PC-9 (cell line): ENCODE measurements around the gene RMC1. TPM values are rescaled to one million over a fixed set of nuclear protein-coding genes. Genes with fewer than 3 reads are reported as not detected.

Source experiments
- BruUV-seq: library from RNA; stranded (reverse); fragments of 400-500 nt; replicated peaks from 2 replicates; lab custom pipeline; 2021; lab: Mats Ljungman, UMichigan
- CTCF ChIA-PET: fragments of 300-600 bp; sonication (Branson Sonifier 250); formaldehyde crosslinking; loops from one replicate; lab custom pipeline; 2022; ENCODE audit warnings: antibody characterized with exemption; lab: Charles Lee
- POLR2A ChIA-PET: fragments of 300-600 bp; sonication (Branson Sonifier 250); formaldehyde crosslinking; loops from one replicate; lab custom pipeline; 2022; ENCODE audit warnings: antibody characterized with exemption; ENCODE audit not compliant: unreplicated experiment; lab: Charles Lee
- DNase-seq, 2 experiments: peaks; one replicate each; pipeline versions ENCODE4 v3.0.0 to v3.0.0-alpha.2; 2015 to 2022; ENCODE audit warnings: mixed read lengths in 1 of 2
- H2AFZ ChIP-seq: fragments of 200-600 bp; sonication (generic); 2 replicates; pipeline ENCODE4 v1.8.1; 2017; ENCODE audit warnings: antibody characterized with exemption
- H3F3A ChIP-seq: fragments of 200-600 bp; sonication (generic); 2 replicates; pipeline ENCODE4 v1.8.1; 2017; ENCODE audit warnings: antibody characterized with exemption, mild to moderate bottlenecking, low read depth; ENCODE audit not compliant: insufficient read depth
- H3K27ac ChIP-seq: fragments of 200-600 bp; sonication (generic); 2 replicates; pipeline ENCODE4 v1.6.1; 2016; ENCODE audit warnings: mixed run types
- H3K27me3 ChIP-seq: fragments of 200-600 bp; sonication (generic); 2 replicates; pipeline ENCODE4 v1.6.1; 2016; ENCODE audit warnings: low read depth, mixed run types; ENCODE audit not compliant: insufficient read depth
- H3K36me3 ChIP-seq: fragments of 200-600 bp; sonication (generic); 2 replicates; pipeline ENCODE4 v1.6.1; 2016; ENCODE audit warnings: low read depth, mixed run types
- H3K4me1 ChIP-seq: fragments of 200-600 bp; sonication (generic); replicated peaks from 2 replicates; pipeline ENCODE4 v1.6.1; 2016; ENCODE audit warnings: mixed run types; ENCODE audit not compliant: insufficient read depth
- H3K4me2 ChIP-seq: fragments of 200-600 bp; sonication (generic); 2 replicates; pipeline ENCODE4 v1.6.1; 2017; ENCODE audit warnings: mixed run types
- H3K4me3 ChIP-seq: fragments of 200-600 bp; sonication (generic); 2 replicates; pipeline ENCODE4 v1.6.1; 2016; ENCODE audit warnings: mixed run types
- H3K79me2 ChIP-seq: fragments of 200-600 bp; sonication (generic); 2 replicates; pipeline ENCODE4 v1.6.1; 2017; ENCODE audit warnings: low read depth, mixed run types
- H3K9me2 ChIP-seq: fragments of 200-600 bp; sonication (generic); 2 replicates; pipeline ENCODE4 v1.8.1; 2017; ENCODE audit warnings: mild to moderate bottlenecking; ENCODE audit not compliant: insufficient read depth
- H3K9me3 ChIP-seq: fragments of 200-600 bp; sonication (generic); 2 replicates; pipeline ENCODE4 v1.8.1; 2016; ENCODE audit warnings: low read depth; ENCODE audit not compliant: insufficient read depth
- H4K20me1 ChIP-seq: fragments of 200-600 bp; sonication (generic); 2 replicates; pipeline ENCODE4 v1.8.1; 2017; ENCODE audit not compliant: insufficient read depth
- EZH2 ChIP-seq: fragments of 200-600 bp; sonication (generic); IDR thresholded peaks from 2 replicates; pipeline ENCODE4 v1.8.0; 2017; ENCODE audit warnings: antibody characterized with exemption, low read depth
- intact Hi-C: fragments of 100-400 bp; cut with micrococcal nuclease; formaldehyde crosslinking; loops from one replicate; pipeline ENCODE4 v1.10.0; 2022; ENCODE audit not compliant: unreplicated experiment
- total RNA-seq: library from RNA; stranded (reverse); gene quantifications from 2 replicates; pipeline ENCODE4 v1.2.3, GENCODE V29; 2021
- TF ChIP-seq, protein P1 (sequence below): fragments of 200-600 bp; sonication (generic); conservative IDR thresholded peaks from 2 replicates; pipeline ENCODE4 v1.6.1; 2017; ENCODE audit warnings: mixed run types, antibody characterized with exemption, mild to moderate bottlenecking, moderate library complexity

RMC1 gene
- total RNA-seq, 1 experiment from 2014 or later: 19.6 TPM

DNA sequence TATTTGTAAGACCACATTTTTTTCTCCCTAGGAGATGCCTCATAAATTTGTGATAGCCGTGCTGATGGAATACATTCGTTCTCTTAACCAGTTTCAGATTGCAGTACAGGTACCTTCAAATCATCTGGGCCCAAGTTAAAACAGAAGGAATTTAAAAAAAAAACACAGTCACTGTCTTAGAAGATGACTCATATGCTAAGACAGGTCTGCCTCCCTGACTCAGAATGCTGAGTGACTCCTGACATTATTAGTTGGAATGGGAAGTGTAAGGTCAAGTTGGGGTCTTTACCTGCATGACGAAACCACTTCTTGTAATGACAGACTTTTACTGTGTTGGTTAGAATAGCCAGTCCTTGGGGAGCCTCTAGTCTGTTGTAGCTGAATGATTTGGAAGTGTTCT is 26.3 kb downstream of the RMC1 start:
- Histone ChIP-seq H3K9me3 (no peaks in the 10 kb centered on the region), H4K20me1 (no peaks in the 10 kb centered on the region), H3K4me1 (peaks cover 22% of the 10 kb centered on the region), H3F3A (peaks cover 22% of the 10 kb centered on the region), H3K79me2 (no peaks in the 10 kb centered on the region), H3K4me3 (no peak overlapping the region), H3K27me3 (no peaks in the 10 kb centered on the region), H3K9me2 (no peaks in the 10 kb centered on the region), H3K36me3 (peaks cover 14% of the 10 kb centered on the region), H2AFZ (no peak overlapping the region), H3K4me2 (peak overlapping the region; percentile 56), H3K27ac (peak overlapping the region; percentile 85)
- BruUV-seq: no TSS peak
- ChIA-PET CTCF (no interaction called here), POLR2A (interaction anchor here (0.5 kb wide), 1 partner anchor 610 kb away, joined by 8 read pairs; no protein-coding TSS in a partner anchor)
- intact Hi-C loops: no loop called here
- peak; percentile 12 to 90 for DNase-seq
- no peak for TF ChIP-seq EZH2
- TF ChIP-seq, protein P1, sequence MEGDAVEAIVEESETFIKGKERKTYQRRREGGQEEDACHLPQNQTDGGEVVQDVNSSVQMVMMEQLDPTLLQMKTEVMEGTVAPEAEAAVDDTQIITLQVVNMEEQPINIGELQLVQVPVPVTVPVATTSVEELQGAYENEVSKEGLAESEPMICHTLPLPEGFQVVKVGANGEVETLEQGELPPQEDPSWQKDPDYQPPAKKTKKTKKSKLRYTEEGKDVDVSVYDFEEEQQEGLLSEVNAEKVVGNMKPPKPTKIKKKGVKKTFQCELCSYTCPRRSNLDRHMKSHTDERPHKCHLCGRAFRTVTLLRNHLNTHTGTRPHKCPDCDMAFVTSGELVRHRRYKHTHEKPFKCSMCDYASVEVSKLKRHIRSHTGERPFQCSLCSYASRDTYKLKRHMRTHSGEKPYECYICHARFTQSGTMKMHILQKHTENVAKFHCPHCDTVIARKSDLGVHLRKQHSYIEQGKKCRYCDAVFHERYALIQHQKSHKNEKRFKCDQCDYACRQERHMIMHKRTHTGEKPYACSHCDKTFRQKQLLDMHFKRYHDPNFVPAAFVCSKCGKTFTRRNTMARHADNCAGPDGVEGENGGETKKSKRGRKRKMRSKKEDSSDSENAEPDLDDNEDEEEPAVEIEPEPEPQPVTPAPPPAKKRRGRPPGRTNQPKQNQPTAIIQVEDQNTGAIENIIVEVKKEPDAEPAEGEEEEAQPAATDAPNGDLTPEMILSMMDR: no peak

DNA sequence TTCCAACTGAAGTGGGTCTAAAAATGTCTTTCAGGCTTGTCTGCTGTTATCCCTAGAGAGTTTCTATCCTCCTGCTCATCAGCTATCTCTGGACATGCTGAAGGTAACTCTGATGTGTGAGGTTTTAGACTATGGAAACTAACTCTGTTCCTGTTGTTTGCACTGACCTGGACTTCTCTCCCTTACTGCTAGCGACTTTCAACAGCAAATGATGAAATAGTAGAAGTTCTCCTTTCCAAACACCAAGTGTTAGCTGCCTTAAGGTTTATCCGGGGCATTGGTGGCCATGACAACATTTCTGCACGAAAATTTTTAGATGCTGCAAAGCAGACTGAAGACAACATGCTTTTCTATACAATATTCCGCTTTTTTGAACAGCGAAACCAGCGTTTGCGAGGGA is 26.9 kb downstream of the RMC1 start:
- Histone ChIP-seq H3K4me2 (peak overlapping the region; percentile 56), H3K4me3 (no peak overlapping the region), H2AFZ (no peak overlapping the region), H3K27me3 (no peaks in the 10 kb centered on the region), H3K9me2 (no peaks in the 10 kb centered on the region), H3K27ac (peak overlapping the region; percentile 85), H3K36me3 (peaks cover 14% of the 10 kb centered on the region), H3K4me1 (peaks cover 22% of the 10 kb centered on the region), H3F3A (peaks cover 22% of the 10 kb centered on the region), H3K9me3 (no peaks in the 10 kb centered on the region), H4K20me1 (no peaks in the 10 kb centered on the region), H3K79me2 (no peaks in the 10 kb centered on the region)
- BruUV-seq: no TSS peak
- ChIA-PET CTCF (no interaction called here), POLR2A (interaction anchor here (0.6 kb wide), 1 partner anchor 538 kb away, joined by 4 read pairs; no protein-coding TSS in a partner anchor)
- TF ChIP-seq, protein P1: no peak
- TF ChIP-seq EZH2: no peak
- no peak for DNase-seq
- intact Hi-C loops: no loop called here

DNA sequence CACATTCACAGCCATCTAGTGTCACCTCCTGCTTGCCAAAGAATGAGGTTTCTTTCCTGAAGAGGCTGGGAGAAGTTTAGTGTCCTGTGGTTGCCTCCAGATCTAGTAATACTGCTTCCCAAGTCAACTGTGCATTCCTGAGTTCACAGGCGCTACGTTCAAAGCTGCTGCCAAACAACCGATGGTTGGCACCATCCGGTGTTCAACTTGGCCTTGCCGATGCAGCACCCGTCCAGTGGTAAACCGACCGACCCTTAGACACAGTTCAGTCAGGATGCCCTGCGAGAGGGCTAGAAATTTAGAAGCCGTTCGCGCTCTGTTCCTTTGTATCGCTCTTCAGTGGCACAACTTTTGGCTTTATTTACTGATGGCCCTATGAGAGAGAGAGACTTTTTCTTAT is 28.6 kb downstream of the RMC1 start:
- no peak for DNase-seq
- Histone ChIP-seq H2AFZ (no peak overlapping the region), H3K27me3 (no peaks in the 10 kb centered on the region), H3K9me2 (no peaks in the 10 kb centered on the region), H3K4me3 (no peak overlapping the region), H3K36me3 (peaks cover 14% of the 10 kb centered on the region), H3K4me2 (no peak overlapping the region), H3F3A (peaks cover 22% of the 10 kb centered on the region), H3K79me2 (no peaks in the 10 kb centered on the region), H3K4me1 (peaks cover 22% of the 10 kb centered on the region), H3K27ac (no peak overlapping the region), H4K20me1 (no peaks in the 10 kb centered on the region), H3K9me3 (no peaks in the 10 kb centered on the region)
- TF ChIP-seq, protein P1: no peak
- TF ChIP-seq EZH2: no peak
- BruUV-seq: no TSS peak
- intact Hi-C loops: no loop called here
- ChIA-PET CTCF (no interaction called here), POLR2A (no interaction called here)
